ENCODE results near the gene GDA.

Gene GDA

DNA sequence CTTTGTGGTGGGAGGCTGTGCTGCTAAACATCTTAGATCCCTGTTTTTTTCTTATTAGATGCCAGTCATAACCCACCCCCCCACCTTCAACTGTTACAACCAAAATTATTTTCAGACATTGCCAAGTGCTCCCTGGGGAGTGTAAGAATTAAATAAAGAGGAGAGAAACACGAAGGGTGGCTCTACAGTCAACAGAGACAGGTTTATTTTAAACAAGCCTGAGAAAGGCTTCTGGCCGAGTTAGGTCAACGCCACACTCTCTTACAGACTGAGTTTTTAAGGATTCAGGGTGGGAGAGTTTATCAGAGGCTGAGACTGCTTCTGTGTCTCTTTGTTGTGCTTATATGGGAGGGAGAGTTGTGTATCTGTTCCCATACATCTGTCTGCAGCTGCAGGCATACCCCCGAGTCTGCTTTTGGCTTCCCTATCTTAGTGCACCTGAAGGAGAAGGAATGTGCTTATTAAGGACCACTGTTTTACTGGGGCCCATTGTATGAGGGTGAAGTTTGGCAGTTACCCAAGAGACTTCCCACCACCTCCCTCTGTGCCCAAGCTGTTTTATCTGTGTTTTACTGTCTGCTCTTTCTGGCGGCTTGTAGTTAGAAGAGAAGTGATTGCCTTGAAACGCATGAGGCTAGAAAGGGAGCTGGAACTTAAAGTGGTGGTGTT lies 11.4 kb upstream of the GDA start:
- DNase-seq (ENCODE audit: low read depth) = no peak
- no peak overlapping the region for H3K4me3 ChIP-seq (ENCODE audit: low read length)
- TF ChIP-seq, protein P1, sequence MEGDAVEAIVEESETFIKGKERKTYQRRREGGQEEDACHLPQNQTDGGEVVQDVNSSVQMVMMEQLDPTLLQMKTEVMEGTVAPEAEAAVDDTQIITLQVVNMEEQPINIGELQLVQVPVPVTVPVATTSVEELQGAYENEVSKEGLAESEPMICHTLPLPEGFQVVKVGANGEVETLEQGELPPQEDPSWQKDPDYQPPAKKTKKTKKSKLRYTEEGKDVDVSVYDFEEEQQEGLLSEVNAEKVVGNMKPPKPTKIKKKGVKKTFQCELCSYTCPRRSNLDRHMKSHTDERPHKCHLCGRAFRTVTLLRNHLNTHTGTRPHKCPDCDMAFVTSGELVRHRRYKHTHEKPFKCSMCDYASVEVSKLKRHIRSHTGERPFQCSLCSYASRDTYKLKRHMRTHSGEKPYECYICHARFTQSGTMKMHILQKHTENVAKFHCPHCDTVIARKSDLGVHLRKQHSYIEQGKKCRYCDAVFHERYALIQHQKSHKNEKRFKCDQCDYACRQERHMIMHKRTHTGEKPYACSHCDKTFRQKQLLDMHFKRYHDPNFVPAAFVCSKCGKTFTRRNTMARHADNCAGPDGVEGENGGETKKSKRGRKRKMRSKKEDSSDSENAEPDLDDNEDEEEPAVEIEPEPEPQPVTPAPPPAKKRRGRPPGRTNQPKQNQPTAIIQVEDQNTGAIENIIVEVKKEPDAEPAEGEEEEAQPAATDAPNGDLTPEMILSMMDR (IDR thresholded peaks at IDR 0.05; ENCODE audit: insufficient read depth, low read depth, low read length, missing control alignments) = no peak

DNA sequence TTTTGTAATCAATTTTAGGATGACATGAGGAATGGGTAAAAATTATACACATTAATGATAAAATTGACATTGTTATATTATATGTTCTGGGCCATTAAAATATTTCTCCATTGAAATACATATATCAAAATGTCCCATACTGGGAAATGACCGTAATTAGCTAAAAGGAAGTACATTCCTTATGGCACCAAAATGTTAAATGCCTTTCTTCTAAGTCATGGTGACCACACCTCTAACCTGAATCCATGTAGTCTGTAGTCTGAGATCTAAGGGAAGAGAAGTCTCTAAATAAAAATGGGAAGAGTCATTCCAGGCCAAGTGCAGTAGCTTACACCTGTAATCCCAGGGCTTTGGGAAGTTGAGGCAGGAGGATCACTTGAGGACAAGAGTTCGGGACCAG lies 10.0 kb upstream of the GDA start:
- no peak overlapping the region for H3K4me3 ChIP-seq (ENCODE audit: low read length)
- TF ChIP-seq, protein P1 (IDR thresholded peaks at IDR 0.05; ENCODE audit: insufficient read depth, low read depth, low read length, missing control alignments) = no peak
- peak; percentile 23 for DNase-seq (ENCODE audit: low read depth)

DNA sequence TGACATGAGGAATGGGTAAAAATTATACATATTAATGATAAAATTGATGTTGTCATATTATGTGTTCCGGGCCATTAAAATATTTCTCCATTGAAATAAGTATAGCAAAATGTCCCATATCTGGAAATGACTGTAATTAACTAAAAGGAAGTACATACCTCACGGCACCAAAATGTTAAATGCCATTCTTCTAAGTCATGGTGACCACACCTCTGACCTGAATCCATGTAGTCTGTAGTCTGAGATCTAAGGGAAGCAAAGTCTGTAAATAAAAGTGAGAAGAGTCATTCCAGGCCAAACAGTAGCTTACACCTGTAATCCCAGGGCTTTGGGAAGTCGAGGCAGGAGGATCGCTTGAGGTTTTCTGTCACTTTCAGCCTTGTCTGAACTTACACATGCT lies 8.7 kb upstream of the GDA start:
- TF ChIP-seq, protein P1 (IDR thresholded peaks at IDR 0.05; ENCODE audit: insufficient read depth, low read depth, low read length, missing control alignments) = no peak
- no peak overlapping the region for H3K4me3 ChIP-seq (ENCODE audit: low read length)
- DNase-seq (ENCODE audit: low read depth) = peak; percentile 65

DNA sequence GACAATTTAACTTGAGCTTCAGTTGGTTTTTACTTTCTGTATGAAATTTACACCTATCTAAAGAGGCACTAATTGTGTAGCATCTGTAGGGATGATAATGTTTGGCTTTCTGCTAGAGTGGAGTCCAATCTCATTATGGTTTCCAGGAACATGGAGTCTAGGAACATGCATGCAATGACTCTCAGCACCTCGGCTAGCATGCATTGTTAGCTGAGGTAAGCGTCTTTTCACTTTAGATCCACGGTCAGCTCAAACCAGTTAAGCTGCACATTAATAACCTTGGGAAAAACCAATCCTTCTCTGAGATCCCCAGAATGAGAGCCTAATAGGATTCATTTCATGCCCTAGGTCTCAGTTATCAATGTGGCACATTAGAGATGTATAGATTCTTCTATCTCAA lies 7.8 kb upstream of the GDA start:
- TF ChIP-seq, protein P1 (IDR thresholded peaks at IDR 0.05; ENCODE audit: insufficient read depth, low read depth, low read length, missing control alignments) = no peak
- no peak overlapping the region for H3K4me3 ChIP-seq (ENCODE audit: low read length)
- DNase-seq (ENCODE audit: low read depth) = no peak

DNA sequence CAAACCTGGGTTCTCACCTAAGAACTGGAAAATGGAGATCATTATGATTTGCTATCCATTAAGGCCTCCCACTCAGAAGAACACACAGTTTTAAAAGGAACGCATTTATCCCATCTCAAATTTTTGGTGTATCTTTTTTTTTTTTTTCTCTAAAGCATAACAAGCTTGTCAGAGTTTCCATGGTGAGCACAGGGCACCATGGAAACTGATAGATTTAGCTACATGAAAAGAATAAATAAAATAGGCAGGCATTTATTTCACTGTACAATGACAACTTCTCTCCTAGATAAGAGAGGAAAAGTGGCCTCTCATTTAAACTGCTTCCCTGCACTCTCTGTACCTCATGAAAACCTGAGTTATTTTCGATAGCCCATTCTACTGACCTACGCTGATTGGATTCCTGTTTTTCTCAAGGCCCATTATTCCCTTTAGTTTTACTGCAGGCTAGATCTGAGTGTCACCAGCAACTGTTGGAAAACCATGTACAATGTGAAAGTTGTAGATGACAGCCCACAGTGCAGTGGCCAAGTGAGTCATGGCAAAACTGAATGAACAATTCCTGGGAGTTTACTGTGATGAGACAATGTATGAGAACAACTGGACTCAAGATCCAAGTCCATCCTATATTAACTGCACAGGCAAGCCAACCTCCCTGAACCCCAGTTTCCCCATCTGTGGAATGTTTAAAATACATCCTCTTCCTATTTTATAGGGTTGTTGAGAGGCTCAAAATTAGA lies 4.3 kb upstream of the GDA start:
- TF ChIP-seq, protein P1 (IDR thresholded peaks at IDR 0.05; ENCODE audit: insufficient read depth, low read depth, low read length, missing control alignments) = no peak
- no peak overlapping the region for H3K4me3 ChIP-seq (ENCODE audit: low read length)
- DNase-seq (ENCODE audit: low read depth) = peak; percentile 45

DNA sequence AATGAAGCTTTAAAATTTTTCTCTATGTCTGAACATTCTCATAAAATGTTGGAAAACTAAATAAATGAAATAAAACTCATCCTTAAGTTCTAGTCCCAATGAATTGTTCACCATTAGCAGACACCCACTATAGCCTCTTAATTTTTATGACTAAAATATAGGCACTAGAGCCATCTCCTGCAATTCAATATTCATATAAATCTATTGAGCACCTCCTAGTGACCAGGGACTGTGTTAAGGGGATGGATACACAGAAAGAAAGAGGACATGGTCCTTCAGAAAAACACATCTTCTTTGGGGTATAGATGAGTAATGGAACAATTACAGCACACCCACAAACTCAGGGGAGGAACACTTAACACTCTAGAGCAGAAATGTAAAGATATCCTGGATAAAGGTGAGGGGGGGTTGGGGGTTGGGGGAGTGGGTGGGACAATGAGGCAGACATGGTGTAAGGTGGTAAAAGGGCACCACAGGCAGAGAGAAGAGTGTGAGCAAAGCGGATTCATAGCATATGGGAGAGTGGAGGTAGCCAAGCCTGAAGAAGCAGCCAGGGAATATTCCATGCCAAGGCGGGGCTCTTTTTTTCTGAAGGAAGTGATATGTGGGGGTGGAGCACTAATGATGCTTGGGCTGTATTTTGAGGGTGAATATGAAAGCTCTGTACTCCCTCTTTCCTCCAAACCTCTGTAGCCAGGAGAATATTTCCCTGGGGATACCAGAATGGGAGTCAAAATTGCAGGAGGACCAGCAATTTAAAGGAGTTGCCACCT lies 3.3 kb upstream of the GDA start:
- no peak overlapping the region for H3K4me3 ChIP-seq (ENCODE audit: low read length)
- TF ChIP-seq, protein P1 (IDR thresholded peaks at IDR 0.05; ENCODE audit: insufficient read depth, low read depth, low read length, missing control alignments) = no peak
- no peak for DNase-seq (ENCODE audit: low read depth)
